Suprapubic skin (tissue), 4 donors: ENCODE data around the gene MYO18A.

ENCODE experiments used
- POLR2A ChIP-seq, 2 donors: fragments of 450-650 bp; IDR thresholded peaks; one replicate each; pipeline ENCODE4 v1.6.1; 2017; ENCODE audit warnings: antibody characterized with exemption in 2 of 2, mild to moderate bottlenecking in 2 of 2, moderate library complexity in 2 of 2
- POLR2AphosphoS5 ChIP-seq, 3 donors: sonication (generic); formaldehyde crosslinking; IDR thresholded peaks; one replicate each; pipeline ENCODE4 v1.6.1; 2017; ENCODE audit warnings: antibody characterized with exemption in 3 of 3
- TF ChIP-seq, protein P1 (sequence below), 2 donors: fragments of 200-600 bp in 1 of 2; fragments of 450-650 bp in 1 of 2; sonication (generic) in 1 of 2; IDR thresholded peaks; one replicate each; pipeline ENCODE4 v1.5.1; 2016 to 2019; ENCODE audit warnings: antibody characterized with exemption in 2 of 2, mild to moderate bottlenecking in 1 of 2, moderate library complexity in 1 of 2

DNA sequence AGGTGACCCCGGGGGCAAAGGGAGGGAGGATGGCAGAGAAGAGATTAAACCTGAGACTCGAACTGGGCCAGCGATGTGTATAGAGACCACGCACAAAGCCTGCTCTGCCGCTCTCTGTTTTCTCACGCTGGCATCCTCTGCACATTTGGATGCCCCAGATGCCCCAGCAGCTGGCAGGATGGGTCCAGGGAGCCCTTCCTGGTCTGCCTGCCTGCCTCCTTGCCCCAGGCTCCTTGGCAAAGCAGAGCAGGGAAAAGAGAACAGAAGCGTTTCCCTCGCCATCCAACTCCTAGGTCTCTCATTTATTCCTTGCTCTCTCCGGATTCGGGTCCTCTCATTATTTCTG lies 142.5 kb downstream of the MYO18A start:
- TF ChIP-seq POLR2A (IDR thresholded peaks at IDR 0.05) (no peak), POLR2AphosphoS5 (IDR thresholded peaks at IDR 0.05) (no peak)
- TF ChIP-seq, protein P1, sequence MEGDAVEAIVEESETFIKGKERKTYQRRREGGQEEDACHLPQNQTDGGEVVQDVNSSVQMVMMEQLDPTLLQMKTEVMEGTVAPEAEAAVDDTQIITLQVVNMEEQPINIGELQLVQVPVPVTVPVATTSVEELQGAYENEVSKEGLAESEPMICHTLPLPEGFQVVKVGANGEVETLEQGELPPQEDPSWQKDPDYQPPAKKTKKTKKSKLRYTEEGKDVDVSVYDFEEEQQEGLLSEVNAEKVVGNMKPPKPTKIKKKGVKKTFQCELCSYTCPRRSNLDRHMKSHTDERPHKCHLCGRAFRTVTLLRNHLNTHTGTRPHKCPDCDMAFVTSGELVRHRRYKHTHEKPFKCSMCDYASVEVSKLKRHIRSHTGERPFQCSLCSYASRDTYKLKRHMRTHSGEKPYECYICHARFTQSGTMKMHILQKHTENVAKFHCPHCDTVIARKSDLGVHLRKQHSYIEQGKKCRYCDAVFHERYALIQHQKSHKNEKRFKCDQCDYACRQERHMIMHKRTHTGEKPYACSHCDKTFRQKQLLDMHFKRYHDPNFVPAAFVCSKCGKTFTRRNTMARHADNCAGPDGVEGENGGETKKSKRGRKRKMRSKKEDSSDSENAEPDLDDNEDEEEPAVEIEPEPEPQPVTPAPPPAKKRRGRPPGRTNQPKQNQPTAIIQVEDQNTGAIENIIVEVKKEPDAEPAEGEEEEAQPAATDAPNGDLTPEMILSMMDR (IDR thresholded peaks at IDR 0.05), result no peak
